ENCODE measurements around the gene TAS2R1.

The TAS2R1 gene
- total RNA-seq: 0 reads per million in 3 experiments

- DNase-seq: no peak
Observed at GRCh38 chr5:9630251-9630650, at the start of gene TAS2R1. TAS2R1 (minus strand) TSS chr5:9630351; CDS start chr5:9630032, 319 bp downstream.

- DNase-seq: no peak
Observed at GRCh38 chr5:9670371-9670770, 40.2 kb upstream of the TAS2R1 start.

GRCh38 chr5:9667906-9668305, 37.8 kb upstream of the TAS2R1 start:
- DNase-seq: no peak

GRCh38 chr5:9663891-9664290, 33.7 kb upstream of the TAS2R1 start:
- no peak for DNase-seq

DNA sequence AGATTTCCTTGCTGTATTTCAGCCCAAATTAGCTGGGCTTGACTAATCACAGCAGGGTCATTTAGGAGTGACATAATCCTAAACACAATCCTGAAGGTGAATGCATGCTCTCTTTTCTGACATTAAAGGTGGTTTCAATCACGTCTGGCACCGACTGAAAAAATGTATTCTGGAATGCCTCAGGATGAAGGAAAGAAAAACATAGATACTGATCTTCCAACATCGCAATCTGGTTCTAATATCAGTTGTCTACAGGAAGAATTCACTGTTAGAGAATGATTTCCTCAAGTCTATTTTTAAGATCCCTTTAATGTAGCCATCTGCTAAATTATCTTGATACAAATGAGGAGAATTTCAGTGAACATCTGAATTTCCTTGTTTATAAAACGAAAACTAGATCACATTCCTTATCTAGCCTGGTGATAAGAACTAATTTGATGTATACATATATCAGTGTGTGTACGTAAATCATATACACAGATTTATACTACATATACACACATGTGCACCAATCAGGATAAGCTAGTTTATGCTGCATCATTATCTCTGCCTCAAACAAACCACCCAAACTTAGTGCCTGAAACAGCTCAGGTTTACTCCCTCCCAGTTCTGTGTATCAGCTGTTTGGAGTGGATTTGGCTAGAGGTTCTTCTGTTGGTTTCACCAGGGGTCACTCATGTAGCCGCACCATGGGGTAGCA, 31.3 kb upstream of the TAS2R1 start:
- no peak for DNase-seq

DNA sequence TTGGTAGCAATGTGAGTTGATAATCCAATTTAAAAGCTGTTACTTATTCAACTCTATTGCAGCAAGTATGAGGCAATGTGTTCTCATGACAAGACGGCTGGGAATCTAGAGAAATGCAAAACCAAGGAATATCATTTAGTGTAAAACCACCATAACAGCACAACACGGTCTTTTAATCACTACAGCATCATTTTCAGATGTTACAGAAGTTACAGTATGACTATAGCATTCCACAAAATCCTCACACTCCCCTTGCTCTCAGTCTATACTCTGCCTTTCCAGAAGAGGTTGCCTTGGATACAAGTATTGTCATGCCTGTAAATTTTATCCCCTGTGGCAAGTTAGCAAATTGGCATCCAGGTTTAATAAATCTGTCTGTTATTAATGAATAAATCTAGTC, 28.6 kb upstream of the TAS2R1 start:
- DNase-seq: no peak

DNA sequence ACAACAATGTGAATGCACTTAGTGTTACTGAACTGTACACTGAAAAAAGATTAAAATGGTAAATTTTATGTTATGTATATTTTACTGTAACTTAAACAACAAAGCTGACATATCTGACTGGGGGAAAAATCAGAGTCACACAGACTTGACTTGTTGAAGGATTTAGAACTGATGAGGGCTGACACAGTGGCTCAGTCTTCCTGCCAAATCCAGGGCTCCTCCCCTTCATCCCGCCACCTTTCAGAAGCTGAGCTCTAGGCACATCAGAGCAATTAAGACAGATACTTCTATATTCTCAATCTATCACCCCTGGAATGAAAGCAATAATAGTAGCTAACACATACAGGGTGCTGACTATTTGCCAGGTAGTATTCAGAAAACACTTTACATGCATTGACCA, 27.7 kb upstream of the TAS2R1 start:
- DNase-seq: no peak

GRCh38 chr5:9655641-9656040, 25.5 kb upstream of the TAS2R1 start:
- DNase-seq: no peak

- no peak for DNase-seq
Observed at GRCh38 chr5:9654886-9655285, 24.7 kb upstream of the TAS2R1 start.

DNA sequence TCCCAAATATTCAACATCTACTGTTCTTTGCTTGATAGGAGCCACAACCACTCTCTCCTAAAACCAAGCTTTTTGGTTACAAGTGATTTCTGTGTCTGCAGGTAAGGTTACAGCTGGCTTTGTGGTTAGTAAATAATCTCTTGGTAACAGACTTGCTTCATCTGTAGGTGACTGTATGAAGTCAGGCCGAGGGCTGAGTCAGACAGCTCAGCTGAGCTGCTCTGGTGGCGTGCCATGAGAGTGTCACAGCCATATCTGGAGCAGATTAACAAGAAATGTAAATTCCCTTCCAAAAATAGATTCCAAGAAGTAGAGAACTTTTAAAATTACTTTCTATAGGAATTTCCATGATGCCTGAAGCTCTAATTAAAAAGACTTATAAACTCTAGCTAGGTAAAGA, 23.7 kb upstream of the TAS2R1 start:
- DNase-seq: no peak

DNA sequence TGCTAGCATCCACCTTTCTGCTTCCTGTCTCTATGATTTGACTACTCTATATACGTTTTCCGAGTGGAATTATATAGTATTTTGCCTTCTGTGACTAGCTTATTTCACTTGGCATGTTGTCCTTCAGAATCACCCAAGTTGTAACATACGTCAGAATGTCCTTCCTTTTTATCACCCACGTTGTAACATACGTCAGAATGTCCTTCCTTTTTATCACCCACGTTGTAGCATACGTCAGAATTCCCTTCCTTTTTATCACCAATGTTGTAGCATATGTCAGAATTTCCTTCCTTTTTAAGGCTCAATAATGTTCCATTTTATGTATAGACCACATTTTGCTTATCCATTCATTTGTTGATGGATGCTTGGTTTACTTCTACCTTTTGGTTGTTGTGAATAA, 22.9 kb upstream of the TAS2R1 start:
- DNase-seq: no peak

- DNase-seq: no peak
Observed at GRCh38 chr5:9652295-9652694, 22.1 kb upstream of the TAS2R1 start.

DNA sequence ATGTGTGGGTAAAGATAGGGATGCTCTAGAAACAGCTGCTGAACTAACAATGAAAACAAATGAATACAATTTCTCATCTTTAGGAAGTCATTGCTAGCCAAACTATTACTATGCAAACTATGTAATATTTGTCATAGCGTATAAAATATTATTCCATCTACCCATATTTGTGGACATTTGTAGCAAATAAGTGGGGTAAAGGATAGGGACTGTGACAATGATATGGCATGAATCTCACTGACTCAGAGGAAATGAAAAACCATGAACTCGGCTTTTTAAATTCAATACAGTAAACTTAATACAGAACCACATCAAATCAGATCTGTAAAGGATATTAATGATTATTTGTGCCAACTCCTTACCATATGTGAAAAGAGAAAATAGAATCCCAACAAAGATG, 16.7 kb upstream of the TAS2R1 start:
- no peak for DNase-seq

DNA sequence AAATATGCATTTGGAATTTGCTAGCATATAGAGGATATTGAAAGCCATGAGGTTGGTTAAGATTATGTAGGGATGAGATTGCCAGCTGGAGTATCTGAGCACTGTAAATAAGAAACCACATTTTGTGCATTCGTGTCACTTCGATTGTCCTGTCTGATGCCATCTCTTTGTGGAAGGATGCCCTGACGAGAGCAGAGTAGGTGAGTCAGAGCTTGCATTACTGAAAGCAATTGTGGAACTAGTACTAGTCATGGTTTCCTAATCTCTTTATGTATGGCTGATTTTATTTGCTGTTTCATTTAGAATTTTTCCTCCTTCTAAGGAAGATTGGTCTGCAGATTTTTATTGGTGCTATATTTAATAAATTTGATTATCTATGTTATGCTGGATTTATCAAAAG, 14.5 kb upstream of the TAS2R1 start:
- no peak for DNase-seq

DNA sequence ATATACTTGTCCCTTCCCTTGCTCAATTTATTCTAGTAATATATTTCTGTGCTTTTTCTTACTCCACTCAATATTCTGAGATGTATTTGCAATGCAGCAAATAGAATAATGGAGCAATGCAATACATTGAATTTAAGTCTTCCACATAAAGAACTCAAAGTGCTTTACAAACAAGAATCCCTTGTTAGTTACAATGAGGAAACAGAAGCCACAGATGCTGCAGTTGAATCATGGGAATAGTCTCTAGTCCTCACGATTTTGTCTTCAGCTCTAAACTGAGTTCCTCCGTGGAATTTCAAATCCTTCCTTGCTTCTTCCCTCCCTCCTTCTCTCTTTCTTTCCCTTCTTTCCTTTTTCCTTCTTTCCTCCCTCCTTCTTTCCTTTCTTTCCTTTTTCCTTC, 12.5 kb upstream of the TAS2R1 start:
- no peak for DNase-seq

DNA sequence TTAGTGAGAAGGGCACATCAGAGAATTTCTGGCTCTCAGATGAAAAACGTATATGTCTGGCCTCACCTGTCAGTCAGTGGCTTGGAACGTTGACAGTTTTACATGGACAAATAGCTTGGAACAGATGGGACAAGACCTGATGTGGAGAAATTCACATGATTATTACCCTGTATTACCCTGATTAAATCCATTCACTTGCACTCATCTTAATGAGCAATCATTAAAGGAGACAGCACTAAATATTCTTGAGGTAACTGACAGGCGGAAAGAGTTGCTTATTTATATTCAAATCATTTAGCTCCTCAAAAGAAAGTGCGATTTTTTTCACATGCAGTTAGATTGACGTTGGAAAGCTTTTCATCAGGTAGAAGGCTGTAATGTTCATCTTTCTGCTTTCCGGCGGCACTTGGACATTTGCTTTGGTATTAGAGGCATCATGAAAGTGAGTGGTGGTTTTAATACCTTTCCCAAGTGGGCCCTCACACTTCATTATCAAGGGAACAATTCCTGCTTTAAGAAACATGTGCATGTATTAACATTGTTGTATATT, 11.7 kb upstream of the TAS2R1 start:
- no peak for DNase-seq

GRCh38 chr5:9632495-9632894, 2.3 kb upstream of the TAS2R1 start:
- no peak for DNase-seq

DNA sequence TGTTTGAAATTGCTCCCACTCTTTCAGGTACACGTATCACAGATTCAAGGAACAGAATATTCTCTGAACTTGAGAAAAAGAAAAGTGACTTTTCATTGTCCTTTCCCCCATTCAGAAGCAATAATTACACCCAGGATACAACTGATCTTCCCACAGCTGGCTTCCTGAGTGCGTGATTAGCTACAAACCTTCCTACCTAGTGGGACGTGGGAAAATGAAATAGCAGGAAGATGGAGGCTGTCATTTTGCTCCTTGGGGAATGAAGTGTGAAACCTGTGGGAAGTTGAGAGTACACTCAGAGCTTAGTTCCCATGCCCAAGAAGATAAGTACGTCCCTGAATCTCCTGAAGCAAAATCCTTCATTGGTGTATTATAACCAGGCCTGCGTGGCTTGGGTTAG, 2.6 kb downstream of the TAS2R1 start:
- DNase-seq: no peak

DNA sequence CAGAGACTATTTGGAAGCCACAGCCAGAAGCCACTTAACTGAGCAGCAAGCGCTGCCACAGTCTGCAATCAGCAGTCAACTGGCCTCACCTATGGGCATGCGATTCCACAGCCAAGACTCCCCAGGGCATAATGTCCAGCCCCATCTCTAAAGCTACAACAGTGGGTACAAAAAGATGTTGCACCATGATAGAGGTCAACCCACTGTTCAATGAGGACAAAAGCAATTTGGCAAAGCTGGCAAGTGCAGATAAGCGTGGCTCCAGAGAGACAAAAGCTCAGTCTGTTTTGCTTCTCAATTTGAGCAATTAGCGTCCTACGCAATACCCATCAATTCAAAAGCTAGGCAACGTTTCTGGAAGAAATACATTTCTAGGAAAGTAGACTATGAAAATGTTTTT, 3.2 kb downstream of the TAS2R1 start:
- DNase-seq: no peak

DNA sequence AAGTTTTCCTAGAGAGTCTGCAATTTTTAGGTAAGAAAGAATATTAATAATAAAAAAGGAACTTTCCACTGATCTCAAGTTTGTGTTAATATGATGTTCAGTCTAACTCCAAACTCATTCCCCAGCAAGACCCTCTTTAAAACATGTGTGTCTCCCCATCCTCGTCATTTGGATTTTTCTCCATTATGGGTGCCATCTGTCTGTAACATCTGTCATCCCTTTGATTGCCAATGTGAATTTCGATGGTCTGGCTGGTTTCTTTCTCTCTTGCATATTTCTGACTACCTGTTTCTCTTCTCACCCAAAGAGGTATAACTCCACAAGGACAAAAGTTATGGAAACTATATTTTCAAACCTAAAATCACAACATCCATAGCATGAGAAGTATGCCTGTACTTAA, 4.4 kb downstream of the TAS2R1 start:
- no peak for DNase-seq

- DNase-seq: no peak
Observed at GRCh38 chr5:9625286-9625685, 4.9 kb downstream of the TAS2R1 start.

DNA sequence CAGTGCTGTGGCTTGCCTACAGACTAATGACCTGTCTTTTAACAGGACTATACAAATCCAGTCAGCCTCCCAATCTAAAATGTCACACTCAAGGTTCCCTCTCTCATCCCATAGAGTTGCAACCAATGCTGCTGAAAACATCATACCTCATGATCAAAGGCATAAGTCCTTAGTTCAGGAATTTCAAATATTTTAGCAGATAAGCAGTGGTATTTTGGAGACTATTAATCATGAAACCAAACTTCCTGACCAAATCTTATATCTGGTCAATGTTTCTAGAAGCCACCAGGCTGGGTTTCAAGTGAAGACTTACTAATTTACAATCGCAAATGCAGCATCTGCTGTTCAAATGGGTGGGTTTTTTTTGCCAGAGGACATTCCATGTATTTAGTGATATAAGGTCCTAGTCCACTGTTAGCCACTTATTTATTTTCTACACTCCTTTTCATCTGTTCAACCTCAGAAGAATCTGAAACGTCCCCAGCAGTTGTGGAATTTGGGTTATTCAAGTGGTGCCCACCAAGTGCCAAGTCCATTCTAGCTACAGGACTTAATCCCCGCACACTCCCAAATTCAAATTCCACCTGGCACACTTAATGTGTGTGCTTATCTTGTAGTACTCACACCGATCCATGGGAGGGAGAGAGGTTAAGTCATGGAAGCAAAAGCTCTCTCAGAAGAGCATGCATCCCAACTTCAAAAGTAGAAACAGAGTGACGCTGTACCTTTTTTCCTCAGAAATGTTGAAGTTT, 5.8 kb downstream of the TAS2R1 start:
- no peak for DNase-seq

- no peak for DNase-seq
Observed at GRCh38 chr5:9623661-9624060, 6.5 kb downstream of the TAS2R1 start.

GRCh38 chr5:9622971-9623421, 7.2 kb downstream of the TAS2R1 start:
- no peak for DNase-seq

Measured in central memory CD4-positive, alpha-beta T cell (primary cell).